Right lobe of liver (tissue), 6 donors: ENCODE data around the gene SLC2A2. TPM values are rescaled to one million over a fixed set of nuclear protein-coding genes. Genes with fewer than 3 reads are reported as not detected.

Experiments used
- ATAC-seq, 4 donors: fragments of 200-7000 bp; cut with Tn5 transposase; one replicate each; pipeline ENCODE4 v1.9.1; 2020; ENCODE audit warnings: mild to moderate bottlenecking in 4 of 4, moderate library complexity in 4 of 4
- DNase-seq, 3 donors: peaks; one replicate each; pipeline ENCODE4 v3.0.0-alpha.2; 2020
- H3K27ac ChIP-seq, 3 donors: fragments of 200-600 bp; one replicate each; pipeline ENCODE4 v1.8.0; 2022
- H3K27me3 ChIP-seq, 2 donors: fragments of 200-600 bp; one replicate each; pipeline ENCODE4 v1.8.0; 2022
- H3K36me3 ChIP-seq, 4 donors: fragments of 200-600 bp; sonication (generic) in 1 of 4; one replicate each; pipeline versions ENCODE4 v1.5.1 to v1.8.0; 2017 to 2022; ENCODE audit warnings: control low read depth in 1 of 4
- H3K4me1 ChIP-seq, 4 donors: fragments of 200-600 bp; sonication (generic) in 1 of 4; one replicate each; pipeline versions ENCODE4 v1.5.1 to v1.8.0; 2017 to 2022; ENCODE audit warnings: control low read depth in 1 of 4
- H3K4me3 ChIP-seq, 3 donors: fragments of 200-600 bp; one replicate each; pipeline ENCODE4 v1.8.0; 2022
- H3K9me3 ChIP-seq, 4 donors: fragments of 200-600 bp; sonication (generic) in 1 of 4; one replicate each; pipeline versions ENCODE4 v1.5.1 to v1.8.0; 2017 to 2022; ENCODE audit warnings: control low read depth in 1 of 4
- POLR2A ChIP-seq: fragments of 450-650 bp; IDR thresholded peaks from one replicate; pipeline ENCODE4 v1.6.1; 2017; ENCODE audit warnings: antibody characterized with exemption, mild to moderate bottlenecking
- WGBS: methylation state at CpG from one replicate; pipeline ENCODE4 v1.1.6; 2018; ENCODE audit warnings: low coverage, low lambda C conversion rate; ENCODE audit not compliant: insufficient coverage; ENCODE audit errors: missing lambda C conversion rate; 5-methylcytosine and 5-hydroxymethylcytosine counted together
- intact Hi-C, 2 donors: fragments of 100-400 bp; cut with DNase I; formaldehyde crosslinking; loops; one replicate each; pipeline versions ENCODE4 v1.11.2 to v1.14.1; 2022
- total RNA-seq, 6 experiments: library from RNA; depleted of rRNA in 2 of 6; stranded (reverse); fragments of >200 nt in 2 of 6; fragmentation: NEBNext Ultra II Directional in 3 of 6; extraction: Animal tissue kit (Norgen Biotek cat#: 25700) in 3 of 6; gene quantifications; one replicate each; pipeline versions ENCODE4 v1.1.0 to v1.2.4, GENCODE V29; 2016 to 2023
- TF ChIP-seq, protein P1 (sequence below), 4 donors: fragments of 200-600 bp in 3 of 4; fragments of 450-650 bp in 1 of 4; IDR thresholded peaks; one replicate each; pipeline versions ENCODE4 v1.5.1 to v1.8.0; 2016 to 2022; ENCODE audit warnings: antibody characterized with exemption in 4 of 4, mild to moderate bottlenecking in 2 of 4
- donor health status: DM: no; HTN: yes; CAD: no.
- donor health status: DM: no; HTN: no; CAD: no.
- donor health status: DM: no; HTN: no; CAD: no.
- donor health status: DM: no; HTN: yes; CAD: no.
- donor health status: DM: no; HTN: yes; CAD: no.

The SLC2A2 gene
- total RNA-seq, 6 experiments from 2014 or later, result 162 to 465 (median 276) TPM

DNA sequence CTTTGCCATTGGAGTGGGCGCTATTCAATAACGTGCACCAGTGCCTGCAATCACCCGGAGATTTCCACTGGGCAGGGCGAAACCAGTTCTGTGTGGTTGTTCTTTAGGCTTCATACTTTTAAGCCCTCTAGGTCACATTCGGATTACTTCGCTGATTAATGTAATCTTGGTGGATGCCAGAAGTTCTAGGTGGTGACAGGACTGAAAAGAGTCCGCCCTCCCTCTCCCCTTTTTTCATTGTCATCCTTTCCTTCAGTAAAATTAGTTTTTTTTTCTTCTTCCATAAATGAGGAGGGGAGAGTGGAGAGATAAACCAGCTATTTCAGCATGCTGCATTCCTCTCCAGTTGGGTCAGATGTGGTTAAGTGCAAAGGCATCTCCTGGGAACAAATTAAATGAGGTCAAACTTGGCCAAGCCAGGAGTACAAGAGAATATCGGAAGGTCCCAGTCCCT lies 2.3 kb upstream of the SLC2A2 start:
- DNase-seq, result no peak

DNA sequence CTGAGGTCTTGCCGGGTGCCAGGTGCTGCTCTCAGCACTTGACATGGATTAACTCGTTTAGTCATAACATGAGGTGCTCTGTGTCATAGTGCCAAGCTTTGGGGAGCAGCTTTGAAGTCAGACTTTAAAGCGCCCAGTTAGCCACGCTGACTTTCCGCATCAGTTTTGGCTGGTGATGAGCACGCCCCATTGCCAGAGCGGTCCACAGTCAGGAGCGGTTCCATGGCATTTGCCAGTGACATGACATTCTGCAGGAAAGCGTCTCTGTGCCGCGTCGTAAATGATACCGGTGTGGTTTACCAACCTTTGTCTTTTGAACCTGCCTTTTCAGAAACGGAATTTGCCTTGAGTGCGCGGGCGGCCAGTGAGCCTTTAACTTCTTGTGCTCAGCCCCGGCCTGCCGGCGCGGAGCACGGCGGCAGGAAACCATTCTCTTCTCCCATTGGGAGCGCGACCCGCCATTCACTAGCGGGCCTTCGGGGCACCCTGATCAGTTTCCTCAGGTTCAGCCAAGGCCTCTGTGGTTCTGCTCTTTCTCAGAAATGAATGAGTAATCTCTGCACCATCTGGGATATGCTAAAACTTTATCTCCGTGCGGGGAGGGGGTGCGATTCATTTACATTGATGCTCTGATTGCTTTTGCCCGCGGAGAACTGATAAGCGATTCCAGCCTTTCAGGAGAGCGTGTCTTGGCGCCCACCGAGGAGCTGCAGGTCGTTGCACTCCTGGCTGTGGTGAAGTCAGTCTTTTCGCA lies 1.7 kb upstream of the SLC2A2 start:
- Histone ChIP-seq H3K27me3 (no peaks in the 10 kb centered on the region), H3K4me1 (peaks cover 0 to 17% (median 3%) of the 10 kb centered on the region in 4 donors), H3K4me3 (peak overlapping the region; percentile 17 to 67 (median 55)), H3K9me3 (no peaks in the 10 kb centered on the region), H3K27ac (peak overlapping the region; percentile 16 to 68 (median 68)), H3K36me3 (no peaks in the 10 kb centered on the region)
- intact Hi-C loops, result no loop called here
- DNase-seq (peak; percentile 58 to 80 (median 79)), ATAC-seq (peak; percentile 42 to 69 (median 58))
- TF ChIP-seq, protein P1, sequence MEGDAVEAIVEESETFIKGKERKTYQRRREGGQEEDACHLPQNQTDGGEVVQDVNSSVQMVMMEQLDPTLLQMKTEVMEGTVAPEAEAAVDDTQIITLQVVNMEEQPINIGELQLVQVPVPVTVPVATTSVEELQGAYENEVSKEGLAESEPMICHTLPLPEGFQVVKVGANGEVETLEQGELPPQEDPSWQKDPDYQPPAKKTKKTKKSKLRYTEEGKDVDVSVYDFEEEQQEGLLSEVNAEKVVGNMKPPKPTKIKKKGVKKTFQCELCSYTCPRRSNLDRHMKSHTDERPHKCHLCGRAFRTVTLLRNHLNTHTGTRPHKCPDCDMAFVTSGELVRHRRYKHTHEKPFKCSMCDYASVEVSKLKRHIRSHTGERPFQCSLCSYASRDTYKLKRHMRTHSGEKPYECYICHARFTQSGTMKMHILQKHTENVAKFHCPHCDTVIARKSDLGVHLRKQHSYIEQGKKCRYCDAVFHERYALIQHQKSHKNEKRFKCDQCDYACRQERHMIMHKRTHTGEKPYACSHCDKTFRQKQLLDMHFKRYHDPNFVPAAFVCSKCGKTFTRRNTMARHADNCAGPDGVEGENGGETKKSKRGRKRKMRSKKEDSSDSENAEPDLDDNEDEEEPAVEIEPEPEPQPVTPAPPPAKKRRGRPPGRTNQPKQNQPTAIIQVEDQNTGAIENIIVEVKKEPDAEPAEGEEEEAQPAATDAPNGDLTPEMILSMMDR (IDR thresholded peaks at IDR 0.05), result no peak
- TF ChIP-seq POLR2A, result peak; percentile 31
- WGBS, result 10% methylated on average over 14 of the region's 39 CpGs

More for the DNA sequence above, 2.3 kb upstream of the SLC2A2 start:
- intact Hi-C loops, result no loop called here
- H3K9me3 ChIP-seq, result no peaks in the 10 kb centered on the region
- TF ChIP-seq, protein P1 (IDR thresholded peaks at IDR 0.05), result no peak
- TF ChIP-seq POLR2A, result no peak
- no peaks in the 10 kb centered on the region for H3K36me3 ChIP-seq
- H3K4me3 ChIP-seq, result peak overlapping the region; percentile 17 to 67 (median 55)
- peak; percentile 10 to 43 (median 12) for ATAC-seq
- peaks cover 0 to 17% (median 3%) of the 10 kb centered on the region in 4 donors for H3K4me1 ChIP-seq
- 24% methylated on average over 8 of the region's 8 CpGs for whole genome bisulfite sequencing
- H3K27ac ChIP-seq, result peak overlapping the region; percentile 16 to 68 (median 68)
- no peaks in the 10 kb centered on the region for H3K27me3 ChIP-seq

DNA sequence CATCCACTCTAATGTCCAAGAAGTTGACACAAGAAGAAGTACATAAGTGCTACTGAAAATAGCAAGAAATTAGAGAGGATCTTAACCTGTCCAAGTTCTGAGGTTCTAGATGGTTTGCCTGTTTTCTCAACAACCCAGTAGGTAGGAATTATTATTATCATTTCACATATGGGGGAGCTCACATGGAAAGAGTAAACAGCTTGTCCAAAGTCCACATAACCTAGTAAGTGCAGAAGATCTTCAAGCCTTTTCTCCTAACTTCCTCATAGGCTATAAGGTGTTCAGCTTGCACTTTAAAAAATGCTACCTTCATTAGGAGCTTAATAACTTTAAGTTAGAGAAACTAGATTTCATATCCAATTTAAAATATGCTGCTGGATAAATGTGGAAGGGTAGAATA lies 3.0 kb downstream of the SLC2A2 start:
- intact Hi-C loops, result no loop called here
- Histone ChIP-seq H3K27ac (peak overlapping the region; percentile 34 to 72 (median 68)), H3K4me3 (peak overlapping the region; percentile 30 to 67 (median 55))

DNA sequence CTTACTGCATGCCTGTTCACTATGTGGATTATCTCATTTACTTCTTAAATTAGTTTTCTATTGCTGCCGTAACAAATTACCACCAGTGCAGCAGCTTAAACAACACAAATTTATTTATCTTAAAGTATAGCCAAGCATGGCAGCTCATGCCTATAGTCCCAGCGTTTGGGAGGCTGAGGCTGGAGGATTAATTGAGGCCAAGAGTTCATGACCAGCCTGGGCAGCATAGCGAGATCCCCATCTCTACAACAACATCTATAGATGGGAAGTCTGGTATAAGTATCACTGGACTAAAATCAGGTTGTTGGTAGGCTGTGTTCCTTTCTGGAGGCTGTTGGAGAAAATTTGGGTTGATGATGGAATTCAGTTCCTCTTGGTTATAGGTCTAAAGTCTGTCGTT lies 5.1 kb downstream of the SLC2A2 start:
- Histone ChIP-seq H3K9me3 (no peaks in the 10 kb centered on the region), H3K27me3 (no peaks in the 10 kb centered on the region), H3K36me3 (peaks cover 0 to 14% (median 5%) of the 10 kb centered on the region in 4 donors), H3K4me3 (peak overlapping the region in 2 of 3 donors; percentile 15 to 55), H3K27ac (no peak overlapping the region), H3K4me1 (peaks cover 0 to 47% (median 10%) of the 10 kb centered on the region in 4 donors)
- TF ChIP-seq, protein P1 (IDR thresholded peaks at IDR 0.05), result no peak
- no peak for TF ChIP-seq POLR2A
- no peak for DNase-seq
- WGBS, result 52% methylated on average over 4 of the region's 4 CpGs
- ATAC-seq, result no peak
- intact Hi-C loops, result no loop called here

More for the DNA sequence above, 3.0 kb downstream of the SLC2A2 start:
- Histone ChIP-seq H3K9me3 (no peaks in the 10 kb centered on the region), H3K36me3 (peaks cover 0 to 2% (median 0%) of the 10 kb centered on the region in 4 donors), H3K27me3 (no peaks in the 10 kb centered on the region), H3K4me1 (peaks cover 0 to 33% (median under 1%) of the 10 kb centered on the region in 4 donors)
- no peak for TF ChIP-seq POLR2A
- TF ChIP-seq, protein P1 (IDR thresholded peaks at IDR 0.05), result no peak
- ATAC-seq (no peak), DNase-seq (no peak)
